ENCODE data around the gene PLA2G12A. TPM values are rescaled to one million over a fixed set of nuclear protein-coding genes. Genes with fewer than 3 reads are reported as not detected.

Gene PLA2G12A
- total and polyA plus RNA-seq, 2 of the 8 experiments (the other 6 are each of a cell fraction or from before 2014, with no cell fraction given), result 26.6 to 47.2 TPM

GRCh38 chr4:109749388-109750082 lies 19.7 kb upstream of the PLA2G12A start:
- Histone ChIP-seq H3K4ac (replicated peaks; ENCODE audit: insufficient read length, low read depth, low read length) (no peak overlapping the region), H2BK15ac (ENCODE audit: low read length) (no peak overlapping the region), H3K18ac (ENCODE audit: extremely low read depth, low read length) (no peak overlapping the region), H3K4me2 (ENCODE audit: insufficient read depth in 1 of 2, low read depth in 2 of 2, low read length in 2 of 2) (no peak overlapping the region), H4K8ac (ENCODE audit: extremely low read depth, insufficient read depth, low read length) (no peak overlapping the region), H3K27me3 (replicated peaks in 1 of 4; ENCODE audit: control insufficient read depth in 3 of 4, extremely low read depth in 1 of 4, insufficient read depth in 3 of 4, low read length in 3 of 4) (no peaks in the 10 kb centered on the region), H2BK120ac (replicated peaks; ENCODE audit: low read depth, low read length) (no peak overlapping the region), H4K91ac (replicated peaks; ENCODE audit: insufficient read length, low read length) (no peak overlapping the region), H2AK5ac (ENCODE audit: low read depth, low read length) (no peak overlapping the region), H3K79me2 (ENCODE audit: control insufficient read depth in 1 of 2, insufficient read depth in 2 of 2, low read length in 2 of 2) (no peaks in the 10 kb centered on the region), H3K9me3 (ENCODE audit: insufficient read depth in 2 of 2, low read depth in 1 of 2, low read length in 1 of 2) (no peaks in the 10 kb centered on the region), H2BK5ac (ENCODE audit: low read depth, low read length) (no peak overlapping the region), H3K4me3 (ENCODE audit: extremely low read depth in 1 of 4, insufficient read depth in 2 of 4, low read depth in 3 of 4, low read length in 4 of 4) (no peak overlapping the region), H3K4me1 (replicated peaks in 1 of 4; ENCODE audit: control insufficient read depth in 3 of 4, insufficient read depth in 4 of 4, low read length in 3 of 4) (no peaks in the 10 kb centered on the region), H3K23ac (ENCODE audit: insufficient read length) (no peak overlapping the region), H3K14ac (ENCODE audit: insufficient read length) (no peak overlapping the region), H4K20me1 (replicated peaks in 1 of 2; ENCODE audit: control insufficient read depth in 1 of 2, insufficient read depth in 2 of 2, low read length in 2 of 2) (no peaks in the 10 kb centered on the region), H3K9ac (replicated peaks in 1 of 4; ENCODE audit: extremely low read depth in 1 of 4, low read depth in 3 of 4, low read length in 3 of 4) (no peak overlapping the region), H3K79me1 (ENCODE audit: low read depth, low read length) (no peaks in the 10 kb centered on the region), H2BK12ac (ENCODE audit: low read depth, low read length) (no peak overlapping the region), H2AFZ (ENCODE audit: low read length) (0 out of 2 replicates have a peak overlapping the region, but pooled peaks have one; percentile 52), H3K36me3 (ENCODE audit: control insufficient read depth in 2 of 4, insufficient read depth in 4 of 4, low read length in 3 of 4) (no peaks in the 10 kb centered on the region), H3K23me2 (ENCODE audit: low read depth, low read length) (no peaks in the 10 kb centered on the region), H3K27ac (ENCODE audit: low read depth, low read length) (no peak overlapping the region), H4K5ac (ENCODE audit: insufficient read length, low read depth, low read length) (no peak overlapping the region), H2BK20ac (ENCODE audit: low read length) (no peak overlapping the region), H3K56ac (replicated peaks; ENCODE audit: insufficient read length, low read depth, low read length) (no peak overlapping the region)
- POLR2A ChIA-PET (ENCODE audit: partially characterized antibody), result no interaction called here
- DNase-seq (ENCODE audit: low read depth in 1 of 2, low spot score in 2 of 2) (no peak), FAIRE-seq (no peak)
- WGBS, 2 experiments (ENCODE audit: extremely low coverage in 1 of 2, insufficient coverage in 1 of 2, insufficient read length in 1 of 2, insufficient replicate concordance in 2 of 2, low coverage in 1 of 2, low lambda C conversion rate in 2 of 2, missing lambda C conversion rate in 1 of 2), result 71% methylated on average over 6 of the region's 7 CpGs; no CpG with 5 or more reads in 1 of the 2 experiments
- CTCF ChIA-PET (ENCODE audit: partially characterized antibody), result no interaction called here
- TF ChIP-seq BCL11A (IDR thresholded peaks at IDR 0.05; ENCODE audit: low read depth in 2 of 2, low read length in 2 of 2) (no peak), ATF3 (IDR thresholded peaks at IDR 0.05; ENCODE audit: insufficient read depth, low read depth, low read length) (no peak), GTF2F1 (IDR thresholded peaks at IDR 0.05; ENCODE audit: borderline replicate concordance, low read depth, low read length) (no peak), EZH2 (IDR thresholded peaks at IDR 0.05; ENCODE audit: low read depth, low read length, severe bottlenecking) (no peak), ZNF274 (IDR thresholded peaks at IDR 0.05; ENCODE audit: borderline replicate concordance, extremely low read depth, low read length) (no peak), FOSL1 (IDR thresholded peaks at IDR 0.05; ENCODE audit: insufficient read depth, low read depth, low read length) (no peak), EP300 (IDR thresholded peaks at IDR 0.05; ENCODE audit: borderline replicate concordance in 1 of 2, low read depth in 2 of 2, low read length in 2 of 2) (no peak), CEBPB (IDR thresholded peaks at IDR 0.05; ENCODE audit: low read depth, low read length) (no peak), SUZ12 (IDR thresholded peaks at IDR 0.05; ENCODE audit: low read length) (no peak), CHD1 (IDR thresholded peaks at IDR 0.05; ENCODE audit: low read depth, low read length) (no peak), RFX5 (IDR thresholded peaks at IDR 0.05; ENCODE audit: borderline replicate concordance, low read depth, low read length) (no peak), POLR2A (IDR thresholded peaks at IDR 0.05; ENCODE audit: control extremely low read depth in 1 of 2, low read depth in 2 of 2, low read length in 2 of 2) (no peak), PHF8 (conservative IDR thresholded peaks at IDR 0.05; ENCODE audit: low read depth, low read length) (no peak)
